DOHH2 (cell line): ENCODE results near the gene TLR5.

Experiments used
- H3F3A ChIP-seq: fragments of 200-600 bp; sonication (generic), shearing (Covaris generic); 2 replicates; pipeline ENCODE4 v1.6.0; 2016; ENCODE audit warnings: antibody characterized with exemption, mild to moderate bottlenecking; ENCODE audit not compliant: control insufficient read depth, insufficient read depth
- H3K27ac ChIP-seq: fragments of 200-600 bp; sonication (generic); 2 replicates; pipeline ENCODE4 v1.5.1; 2014; ENCODE audit warnings: low read depth, mild to moderate bottlenecking, low read length, moderate library complexity
- H3K27me3 ChIP-seq: fragments of 200-600 bp; sonication (generic); 2 replicates; pipeline ENCODE4 v1.6.1; 2014; ENCODE audit warnings: mild to moderate bottlenecking, low read length, mixed read lengths; ENCODE audit not compliant: control insufficient read depth
- H3K36me3 ChIP-seq: fragments of 200-600 bp; sonication (generic); 2 replicates; pipeline ENCODE4 v1.6.1; 2014; ENCODE audit warnings: mild to moderate bottlenecking, low read length, moderate library complexity, mixed read lengths; ENCODE audit not compliant: control insufficient read depth
- H3K4me1 ChIP-seq: fragments of 200-600 bp; sonication (generic); 2 replicates; pipeline ENCODE4 v1.6.1; 2014; ENCODE audit warnings: mild to moderate bottlenecking, low read length, mixed read lengths; ENCODE audit not compliant: control insufficient read depth
- H3K4me2 ChIP-seq: fragments of 200-600 bp; sonication (generic); 2 replicates; pipeline ENCODE4 v1.6.0; 2014; ENCODE audit warnings: mild to moderate bottlenecking, low read length, moderate library complexity
- H3K4me3 ChIP-seq: fragments of 200-600 bp; sonication (generic); 2 replicates; pipeline ENCODE4 v1.5.1; 2014; ENCODE audit warnings: mild to moderate bottlenecking, low read length, mixed read lengths
- H3K79me2 ChIP-seq: fragments of 200-600 bp; sonication (generic); 2 replicates; pipeline ENCODE4 v1.6.1; 2014; ENCODE audit warnings: mild to moderate bottlenecking, low read length, mixed read lengths; ENCODE audit not compliant: control insufficient read depth
- H3K9me2 ChIP-seq: fragments of 200-600 bp; sonication (generic); replicated peaks from 2 replicates; pipeline ENCODE4 v1.6.1; 2014; ENCODE audit warnings: mild to moderate bottlenecking, low read length, mixed read lengths; ENCODE audit not compliant: control insufficient read depth
- H3K9me3 ChIP-seq: fragments of 200-600 bp; sonication (generic); 2 replicates; pipeline ENCODE4 v1.6.1; 2014; ENCODE audit warnings: antibody characterized with exemption, low read length, mixed read lengths; ENCODE audit not compliant: control insufficient read depth, insufficient read depth
- H4K20me1 ChIP-seq: fragments of 200-600 bp; sonication (generic); 2 replicates; pipeline ENCODE4 v1.6.0; 2014; ENCODE audit warnings: low read depth, mild to moderate bottlenecking, antibody characterized with exemption, low read length, moderate library complexity; ENCODE audit not compliant: control insufficient read depth, insufficient read depth
- CTCF ChIP-seq: fragments of 200-600 bp; sonication (generic); IDR thresholded peaks from one replicate; pipeline ENCODE4 v1.5.1; 2014; ENCODE audit warnings: antibody characterized with exemption, mild to moderate bottlenecking, low read depth, low read length; ENCODE audit not compliant: poor library complexity, severe bottlenecking
- EZH2phosphoT487 ChIP-seq: fragments of 200-600 bp; sonication (generic); IDR thresholded peaks from 2 replicates; pipeline ENCODE4 v1.6.1; 2017; ENCODE audit warnings: borderline replicate concordance, mild to moderate bottlenecking, antibody characterized with exemption, low read length, moderate library complexity, mixed read lengths

TLR5 gene

GRCh38 chr1:223087291-223088255, 55.5 kb downstream of the TLR5 start:
- Histone ChIP-seq H3K27me3 (no peaks in the 10 kb centered on the region), H3K27ac (no peak overlapping the region), H3K36me3 (no peaks in the 10 kb centered on the region), H3K4me2 (no peak overlapping the region), H3K9me3 (no peaks in the 10 kb centered on the region), H3F3A (no peaks in the 10 kb centered on the region), H3K4me3 (no peak overlapping the region), H3K79me2 (no peaks in the 10 kb centered on the region), H3K4me1 (no peaks in the 10 kb centered on the region), H4K20me1 (no peaks in the 10 kb centered on the region), H3K9me2 (no peaks in the 10 kb centered on the region)
- no peak for TF ChIP-seq CTCF
- TF ChIP-seq EZH2phosphoT487, result no peak

DNA sequence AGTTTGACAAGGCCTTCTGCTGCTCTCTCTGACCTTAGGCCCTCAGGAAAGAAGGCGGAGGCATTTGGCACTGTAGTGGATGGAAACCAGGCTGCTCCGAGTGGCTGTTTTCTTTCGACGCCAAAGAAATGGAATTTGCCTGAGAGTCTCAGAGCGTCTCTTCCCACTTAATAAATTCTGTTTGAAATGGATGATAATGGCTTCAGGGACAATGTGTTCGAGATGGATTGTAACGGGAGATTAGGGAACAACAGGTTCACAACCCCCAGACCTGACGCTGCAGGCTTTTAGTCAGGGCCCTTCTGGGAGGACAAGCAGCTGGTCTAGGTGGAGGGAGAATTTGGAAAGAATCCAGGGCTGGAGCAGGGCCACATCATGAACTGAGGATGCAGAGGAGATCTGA, 58.6 kb downstream of the TLR5 start:
- Histone ChIP-seq H3K27me3 (no peaks in the 10 kb centered on the region), H3K79me2 (no peaks in the 10 kb centered on the region)
- TF ChIP-seq CTCF (no peak), EZH2phosphoT487 (no peak)

DNA sequence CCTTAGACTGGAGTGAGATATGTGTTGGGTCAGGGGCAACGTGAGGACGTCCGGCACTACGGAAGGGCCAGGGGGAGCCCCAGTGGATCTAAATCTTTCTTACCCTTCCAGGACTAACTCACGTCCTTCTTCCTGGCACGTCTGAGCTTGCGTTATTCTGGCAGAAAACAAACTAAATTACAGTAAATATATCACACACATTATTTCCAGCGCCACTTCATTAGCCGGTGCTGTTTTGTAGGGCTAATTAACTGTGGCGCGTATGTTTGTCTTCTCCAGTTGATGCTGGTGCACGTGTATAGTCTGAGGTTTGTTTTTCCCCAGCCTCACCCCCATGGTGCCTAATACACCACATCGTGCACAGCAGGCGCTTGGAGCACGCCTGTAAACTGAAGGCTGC, 59.2 kb downstream of the TLR5 start:
- no peaks in the 10 kb centered on the region for H3K79me2 ChIP-seq
- H3K4me3 ChIP-seq, result no peak overlapping the region
- H3K9me2 ChIP-seq, result no peaks in the 10 kb centered on the region
- no peaks in the 10 kb centered on the region for H3K4me1 ChIP-seq
- no peak overlapping the region for H3K27ac ChIP-seq
- H3K9me3 ChIP-seq, result no peaks in the 10 kb centered on the region
- TF ChIP-seq EZH2phosphoT487, result no peak
- TF ChIP-seq CTCF, result no peak
- no peaks in the 10 kb centered on the region for H4K20me1 ChIP-seq
- no peaks in the 10 kb centered on the region for H3K36me3 ChIP-seq
- H3F3A ChIP-seq, result no peaks in the 10 kb centered on the region
- H3K27me3 ChIP-seq, result no peaks in the 10 kb centered on the region
- H3K4me2 ChIP-seq, result no peak overlapping the region

More for the DNA sequence above, 58.6 kb downstream of the TLR5 start:
- Histone ChIP-seq H3K4me1 (no peaks in the 10 kb centered on the region), H3K9me3 (no peaks in the 10 kb centered on the region), H3F3A (no peaks in the 10 kb centered on the region), H3K36me3 (no peaks in the 10 kb centered on the region), H3K4me2 (no peak overlapping the region), H3K9me2 (no peaks in the 10 kb centered on the region), H4K20me1 (no peaks in the 10 kb centered on the region), H3K27ac (no peak overlapping the region), H3K4me3 (no peak overlapping the region)
